PC-3 (cell line): Measurements from ENCODE around the gene RAB11FIP4. TPM values are rescaled to one million over a fixed set of nuclear protein-coding genes. Genes with fewer than 3 reads are reported as not detected.

ENCODE experiments used
- ATAC-seq: fragments of 200-7000 bp; cut with Tn5 transposase; 2 replicates; pipeline ENCODE4 v1.9.1; 2020; ENCODE audit warnings: mild to moderate bottlenecking, moderate library complexity
- BruUV-seq: library from RNA; stranded (reverse); fragments of 400-500 nt; replicated peaks from 2 replicates; lab custom pipeline; 2021; lab: Mats Ljungman, UMichigan
- CTCF ChIA-PET: fragments of 300-600 bp; sonication (Branson Sonifier 250); formaldehyde crosslinking; loops from one replicate; lab custom pipeline; 2022; ENCODE audit warnings: antibody characterized with exemption; lab: Charles Lee
- POLR2A ChIA-PET: fragments of 300-600 bp; sonication (Branson Sonifier 250); formaldehyde crosslinking; loops from one replicate; lab custom pipeline; 2022; ENCODE audit warnings: antibody characterized with exemption; ENCODE audit not compliant: unreplicated experiment; lab: Charles Lee
- DNase-seq: peaks from one replicate; pipeline ENCODE4 v3.0.0-alpha.2; 2015
- H2AFZ ChIP-seq: fragments of 300-600 bp; sonication (generic); 2 replicates; pipeline ENCODE4 v1.6.0; 2016; ENCODE audit warnings: antibody characterized with exemption, low read length
- H3F3A ChIP-seq: fragments of 300-600 bp; sonication (generic); one replicate; pipeline ENCODE4 v1.6.0; 2017; ENCODE audit warnings: antibody characterized with exemption, low read length, control low read depth, mild to moderate bottlenecking; ENCODE audit not compliant: unreplicated experiment
- H3K27ac ChIP-seq: fragments of 300-600 bp; sonication (generic); 2 replicates; pipeline ENCODE4 v1.5.1; 2016; ENCODE audit warnings: mild to moderate bottlenecking, low read length
- H3K27me3 ChIP-seq: fragments of 300-600 bp; sonication (generic); 2 replicates; pipeline ENCODE4 v1.6.1; 2016; ENCODE audit warnings: low read length, mixed read lengths
- H3K36me3 ChIP-seq: fragments of 300-600 bp; sonication (generic); 2 replicates; pipeline ENCODE4 v1.6.1; 2016; ENCODE audit warnings: low read depth, mixed run types, low read length, mixed read lengths
- H3K4me1 ChIP-seq: fragments of 300-600 bp; sonication (generic); 2 replicates; pipeline ENCODE4 v1.5.1; 2016; ENCODE audit warnings: low read length; ENCODE audit not compliant: insufficient read depth
- H3K4me2 ChIP-seq: fragments of 300-600 bp; sonication (generic); 2 replicates; pipeline ENCODE4 v1.6.0; 2016; ENCODE audit warnings: low read length
- H3K4me3 ChIP-seq: fragments of 300-600 bp; sonication (generic); 2 replicates; pipeline ENCODE4 v1.5.1; 2016; ENCODE audit warnings: mild to moderate bottlenecking, low read length, mixed read lengths
- H3K79me2 ChIP-seq: fragments of 300-600 bp; sonication (generic); 2 replicates; pipeline ENCODE4 v1.6.1; 2017; ENCODE audit warnings: low read length, mixed read lengths
- H3K9ac ChIP-seq: fragments of 300-600 bp; sonication (generic); 2 replicates; pipeline ENCODE4 v1.6.0; 2016; ENCODE audit warnings: mild to moderate bottlenecking, low read length
- H3K9me2 ChIP-seq: fragments of 300-600 bp; sonication (generic); replicated peaks from 2 replicates; pipeline ENCODE4 v1.6.1; 2016; ENCODE audit warnings: mixed run types, low read length, mixed read lengths
- H3K9me3 ChIP-seq: fragments of 300-600 bp; sonication (generic); 2 replicates; pipeline ENCODE4 v1.6.1; 2016; ENCODE audit warnings: low read length, mixed read lengths
- H4K20me1 ChIP-seq: fragments of 300-600 bp; sonication (generic); 2 replicates; pipeline ENCODE4 v1.6.1; 2016; ENCODE audit warnings: low read length, mixed read lengths
- EZH2 ChIP-seq: fragments of 300-600 bp; sonication (generic); IDR thresholded peaks from one replicate; pipeline ENCODE4 v1.6.1; 2017; ENCODE audit warnings: antibody characterized with exemption, mild to moderate bottlenecking, low read length; ENCODE audit not compliant: unreplicated experiment
- EZH2phosphoT487 ChIP-seq: fragments of 300-600 bp; sonication (generic); IDR thresholded peaks from 2 replicates; pipeline ENCODE4 v1.6.1; 2018; ENCODE audit warnings: mild to moderate bottlenecking, antibody characterized with exemption, low read length, borderline replicate concordance
- intact Hi-C: fragments of 100-400 bp; cut with micrococcal nuclease; formaldehyde crosslinking; loops from 2 replicates; pipeline ENCODE4 v1.9.0; 2023
- total RNA-seq: library from RNA; depleted of rRNA; stranded (reverse); fragments of >200 nt; gene quantifications from 2 replicates; pipeline ENCODE4 v1.2.3, GENCODE V29; 2014
- TF ChIP-seq, protein P1 (sequence below): fragments of 300-600 bp; sonication (generic); conservative IDR thresholded peaks from 2 replicates; pipeline ENCODE4 v1.5.1; 2017; ENCODE audit warnings: antibody characterized with exemption, low read depth, mild to moderate bottlenecking, low read length

The RAB11FIP4 gene
- total RNA-seq, 1 experiment from 2014 or later, result 4.2 TPM

- POLR2A ChIA-PET, result no interaction called here
- no peak for ATAC-seq
Measured at GRCh38 chr17:31456814-31457213, 65.3 kb downstream of the RAB11FIP4 start.

GRCh38 chr17:31457391-31458234 lies 66.1 kb downstream of the RAB11FIP4 start:
- ChIA-PET CTCF (no interaction called here), POLR2A (no interaction called here)
- no peak for TF ChIP-seq EZH2phosphoT487
- TF ChIP-seq EZH2, result no peak
- TF ChIP-seq, protein P1, sequence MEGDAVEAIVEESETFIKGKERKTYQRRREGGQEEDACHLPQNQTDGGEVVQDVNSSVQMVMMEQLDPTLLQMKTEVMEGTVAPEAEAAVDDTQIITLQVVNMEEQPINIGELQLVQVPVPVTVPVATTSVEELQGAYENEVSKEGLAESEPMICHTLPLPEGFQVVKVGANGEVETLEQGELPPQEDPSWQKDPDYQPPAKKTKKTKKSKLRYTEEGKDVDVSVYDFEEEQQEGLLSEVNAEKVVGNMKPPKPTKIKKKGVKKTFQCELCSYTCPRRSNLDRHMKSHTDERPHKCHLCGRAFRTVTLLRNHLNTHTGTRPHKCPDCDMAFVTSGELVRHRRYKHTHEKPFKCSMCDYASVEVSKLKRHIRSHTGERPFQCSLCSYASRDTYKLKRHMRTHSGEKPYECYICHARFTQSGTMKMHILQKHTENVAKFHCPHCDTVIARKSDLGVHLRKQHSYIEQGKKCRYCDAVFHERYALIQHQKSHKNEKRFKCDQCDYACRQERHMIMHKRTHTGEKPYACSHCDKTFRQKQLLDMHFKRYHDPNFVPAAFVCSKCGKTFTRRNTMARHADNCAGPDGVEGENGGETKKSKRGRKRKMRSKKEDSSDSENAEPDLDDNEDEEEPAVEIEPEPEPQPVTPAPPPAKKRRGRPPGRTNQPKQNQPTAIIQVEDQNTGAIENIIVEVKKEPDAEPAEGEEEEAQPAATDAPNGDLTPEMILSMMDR, result no peak
- Histone ChIP-seq H3K9me3 (no peaks in the 10 kb centered on the region), H3K9me2 (no peaks in the 10 kb centered on the region), H3K9ac (no peak overlapping the region), H3K36me3 (no peaks in the 10 kb centered on the region), H2AFZ (no peak overlapping the region), H3K27ac (no peak overlapping the region), H3F3A (no peaks in the 10 kb centered on the region), H4K20me1 (no peaks in the 10 kb centered on the region), H3K4me2 (no peak overlapping the region), H3K4me1 (no peaks in the 10 kb centered on the region), H3K79me2 (no peaks in the 10 kb centered on the region), H3K4me3 (no peak overlapping the region), H3K27me3 (no peaks in the 10 kb centered on the region)
- BruUV-seq, result no TSS peak
- DNase-seq (no peak), ATAC-seq (no peak)
- intact Hi-C loops, result no loop called here

More at GRCh38 chr17:31456814-31457213, 65.3 kb downstream of the RAB11FIP4 start:
- Histone ChIP-seq H4K20me1 (no peaks in the 10 kb centered on the region), H2AFZ (no peak overlapping the region), H3K36me3 (no peaks in the 10 kb centered on the region), H3K4me2 (no peak overlapping the region), H3K9me3 (no peaks in the 10 kb centered on the region), H3K27ac (no peak overlapping the region), H3K27me3 (no peaks in the 10 kb centered on the region), H3K4me3 (no peak overlapping the region), H3K9me2 (no peaks in the 10 kb centered on the region), H3K9ac (no peak overlapping the region), H3K4me1 (peaks cover 7% of the 10 kb centered on the region; the same call in 1 of the 2 replicates), H3F3A (no peaks in the 10 kb centered on the region), H3K79me2 (no peaks in the 10 kb centered on the region)
- BruUV-seq, result no TSS peak
- intact Hi-C loops, result no loop called here
- CTCF ChIA-PET, result no interaction called here
- TF ChIP-seq, protein P1, result no peak
- TF ChIP-seq EZH2 (no peak), EZH2phosphoT487 (no peak)
- DNase-seq, result no peak

- no peak for TF ChIP-seq EZH2
- no peak for TF ChIP-seq EZH2phosphoT487
- TF ChIP-seq, protein P1, result no peak
- no TSS peak for BruUV-seq
- Histone ChIP-seq H3K9ac (no peak overlapping the region), H3K9me3 (no peaks in the 10 kb centered on the region), H3K9me2 (no peaks in the 10 kb centered on the region), H3K4me1 (no peaks in the 10 kb centered on the region), H4K20me1 (no peaks in the 10 kb centered on the region), H3F3A (no peaks in the 10 kb centered on the region), H3K4me2 (no peak overlapping the region), H3K27me3 (no peaks in the 10 kb centered on the region), H2AFZ (no peak overlapping the region), H3K36me3 (no peaks in the 10 kb centered on the region), H3K4me3 (no peak overlapping the region), H3K79me2 (no peaks in the 10 kb centered on the region), H3K27ac (no peak overlapping the region)
- no peak for DNase-seq
- ATAC-seq, result no peak
- intact Hi-C loops, result no loop called here
- CTCF ChIA-PET, result no interaction called here
- POLR2A ChIA-PET, result no interaction called here
Measured at GRCh38 chr17:31458829-31459228, 67.4 kb downstream of the RAB11FIP4 start.
